GM23338 (cell line): ENCODE data around the gene NRF1. TPM values are rescaled to one million over a fixed set of nuclear protein-coding genes. Genes with fewer than 3 reads are reported as not detected.

Experiments used
- ATAC-seq: fragments of 200-7000 bp; cut with Tn5 transposase; 3 replicates; pipeline ENCODE4 v1.9.1; 2020
- DNase-seq: peaks from one replicate; pipeline ENCODE4 v3.0.0-alpha.2; 2015; ENCODE audit warnings: low spot score
- H2AFZ ChIP-seq: fragments of 200-600 bp; sonication (generic); 2 replicates; pipeline ENCODE4 v1.8.0; 2016; ENCODE audit warnings: antibody characterized with exemption, mild to moderate bottlenecking, moderate library complexity
- H3F3A ChIP-seq: fragments of 200-600 bp; sonication (generic); replicated peaks from 2 replicates; pipeline ENCODE4 v1.8.0; 2017; ENCODE audit warnings: antibody characterized with exemption, mixed run types, low read depth
- H3K27ac ChIP-seq: fragments of 200-600 bp; sonication (generic); 2 replicates; pipeline ENCODE4 v1.6.1; 2016; ENCODE audit warnings: low read depth
- H3K27me3 ChIP-seq: fragments of 200-600 bp; sonication (generic); 2 replicates; pipeline ENCODE4 v1.8.0; 2016; ENCODE audit warnings: mild to moderate bottlenecking, mixed run types, moderate library complexity; ENCODE audit not compliant: insufficient read depth
- H3K36me3 ChIP-seq: fragments of 200-600 bp; sonication (generic); 2 replicates; pipeline ENCODE4 v1.8.0; 2016; ENCODE audit warnings: mild to moderate bottlenecking; ENCODE audit not compliant: insufficient read depth
- H3K4me1 ChIP-seq: fragments of 200-600 bp; sonication (generic); 2 replicates; pipeline ENCODE4 v1.8.0; 2016; ENCODE audit warnings: mild to moderate bottlenecking, moderate library complexity; ENCODE audit not compliant: insufficient read depth
- H3K4me2 ChIP-seq: fragments of 200-600 bp; sonication (generic); 2 replicates; pipeline ENCODE4 v1.7.1; 2017; ENCODE audit warnings: mixed run types
- H3K4me3 ChIP-seq: fragments of 200-600 bp; sonication (generic); 2 replicates; pipeline ENCODE4 v1.6.1; 2016; ENCODE audit warnings: mixed run types
- H3K79me2 ChIP-seq: fragments of 200-600 bp; sonication (generic); replicated peaks from 2 replicates; pipeline ENCODE4 v1.8.0; 2017; ENCODE audit warnings: mild to moderate bottlenecking; ENCODE audit not compliant: insufficient read depth
- H3K9me2 ChIP-seq: fragments of 200-600 bp; sonication (generic); 2 replicates; pipeline ENCODE4 v1.8.0; 2017; ENCODE audit not compliant: insufficient read depth
- H4K20me1 ChIP-seq: fragments of 200-600 bp; sonication (generic); replicated peaks from 2 replicates; pipeline ENCODE4 v1.8.0; 2017; ENCODE audit warnings: mild to moderate bottlenecking; ENCODE audit not compliant: insufficient read depth
- H3K27ac Mint-ChIP-seq: 2 replicates; pipeline ENCODE4 v1.8.0; 2020; ENCODE audit warnings: inconsistent platforms, mild to moderate bottlenecking, moderate library complexity, mixed read lengths
- H3K27me3 Mint-ChIP-seq: 3 replicates; pipeline ENCODE4 v1.8.0; 2022; ENCODE audit warnings: low read depth, mild to moderate bottlenecking, moderate library complexity, mixed read lengths, inconsistent platforms; ENCODE audit not compliant: insufficient read depth, poor library complexity
- H3K36me3 Mint-ChIP-seq: 3 replicates; pipeline ENCODE4 v1.8.0; 2021; ENCODE audit warnings: low read depth, mild to moderate bottlenecking, inconsistent platforms, moderate library complexity, mixed read lengths
- H3K4me1 Mint-ChIP-seq: 3 replicates; pipeline ENCODE4 v1.8.0; 2020; ENCODE audit warnings: mild to moderate bottlenecking, inconsistent platforms, mixed read lengths
- H3K4me3 Mint-ChIP-seq: 3 replicates; pipeline ENCODE4 v1.8.0; 2021; ENCODE audit warnings: moderate library complexity, mild to moderate bottlenecking, inconsistent platforms, mixed read lengths
- H3K9me3 Mint-ChIP-seq: 3 replicates; pipeline ENCODE4 v1.8.0; 2020; ENCODE audit warnings: moderate library complexity, mild to moderate bottlenecking, inconsistent platforms, mixed read lengths
- EZH2 ChIP-seq: fragments of 200-600 bp; sonication (generic); IDR thresholded peaks from one replicate; pipeline ENCODE4 v1.8.0; 2017; ENCODE audit warnings: antibody characterized with exemption, mild to moderate bottlenecking, low read depth; ENCODE audit not compliant: unreplicated experiment
- EZH2phosphoT487 ChIP-seq: fragments of 200-600 bp; sonication (generic); IDR thresholded peaks from one replicate; pipeline ENCODE4 v1.8.1; 2018; ENCODE audit warnings: antibody characterized with exemption; ENCODE audit not compliant: unreplicated experiment
- JUNB ChIP-seq: IDR thresholded peaks from one replicate; pipeline ENCODE4 v1.6.1; 2016; ENCODE audit warnings: antibody characterized with exemption; ENCODE audit not compliant: unreplicated experiment
- NANOG ChIP-seq: IDR thresholded peaks from 2 replicates; pipeline ENCODE4 v1.6.1; 2016; ENCODE audit warnings: antibody characterized with exemption, borderline replicate concordance
- POLR2AphosphoS5 ChIP-seq: IDR thresholded peaks from 2 replicates; pipeline ENCODE4 v1.6.1; 2016; ENCODE audit warnings: antibody characterized with exemption, low read depth
- REST ChIP-seq: IDR thresholded peaks from one replicate; pipeline ENCODE4 v1.6.1; 2018; ENCODE audit warnings: antibody characterized with exemption; ENCODE audit not compliant: unreplicated experiment
- STAT1 ChIP-seq: IDR thresholded peaks from one replicate; pipeline ENCODE4 v1.6.1; 2016; ENCODE audit warnings: antibody characterized with exemption; ENCODE audit not compliant: unreplicated experiment
- ZNF114 ChIP-seq: fragments of 250-450 bp; sonication (Bioruptor Pico); IDR thresholded peaks from 2 replicates; pipeline ENCODE4 v1.5.0; 2020; ENCODE audit warnings: mild to moderate bottlenecking, moderate library complexity
- polyA plus RNA-seq: library from polyadenylated mRNA; unstranded; fragments of >200 nt; fragmentation: Nextera tagmentation; extraction: Ambion mirVana; gene quantifications from 2 replicates; pipeline ENCODE4 v1.2.1, GENCODE V29; 2016
- total RNA-seq: library from RNA; depleted of rRNA; stranded (reverse); fragments of >200 nt; shearing (Covaris generic); gene quantifications from 2 replicates; pipeline ENCODE4 v1.2.3, GENCODE V29; 2014

The NRF1 gene
- total and polyA plus RNA-seq, 2 experiments from 2014 or later = 5.3 to 24.6 TPM

DNA sequence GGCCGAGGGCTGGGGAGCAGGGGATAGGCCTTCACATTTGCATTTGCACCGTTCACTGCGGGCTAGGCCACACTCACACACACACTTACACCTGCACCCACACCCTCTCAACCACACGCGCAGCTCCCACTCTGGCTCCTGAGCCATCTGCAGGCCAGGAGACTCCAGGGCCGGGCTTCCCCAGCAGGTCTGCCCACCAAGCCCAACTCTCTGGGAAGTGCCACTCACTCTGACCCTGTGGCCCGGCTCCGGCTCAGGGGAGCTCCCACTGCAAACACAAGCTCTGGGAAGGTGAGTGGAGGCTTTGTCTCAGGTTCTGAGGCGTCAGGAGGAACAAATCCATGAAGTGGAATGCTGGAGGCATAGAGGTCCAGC is 157.9 kb downstream of the NRF1 start:
- ATAC-seq (no peak), DNase-seq (no peak)
- Histone ChIP-seq H3F3A (no peaks in the 10 kb centered on the region; the same call in 1 of the 2 replicates), H3K27me3 (no peaks in the 10 kb centered on the region), H3K9me2 (no peaks in the 10 kb centered on the region), H2AFZ (no peak overlapping the region), H3K4me2 (no peak overlapping the region), H3K4me1 (peaks cover 33% of the 10 kb centered on the region), H3K36me3 (no peaks in the 10 kb centered on the region; the same call in 1 of the 2 replicates), H4K20me1 (no peaks in the 10 kb centered on the region; the same call in 1 of the 2 replicates), H3K79me2 (peaks cover 43% of the 10 kb centered on the region), H3K27ac (no peak overlapping the region), H3K4me3 (no peak overlapping the region)
- Mint-ChIP-seq H3K27ac (peak overlapping the region; percentile 40; the same call in 1 of the 2 replicates), H3K9me3 (no peaks in the 10 kb centered on the region; the same call in 2 of the 3 replicates), H3K36me3 (peaks cover 62% of the 10 kb centered on the region), H3K4me3 (no peak overlapping the region), H3K27me3 (peaks cover 16% of the 10 kb centered on the region), H3K4me1 (peaks cover 53% of the 10 kb centered on the region)
- TF ChIP-seq EZH2 = no peak
- no peak for TF ChIP-seq STAT1
- TF ChIP-seq POLR2AphosphoS5 = 0 out of 2 replicates have a peak, but pooled peaks have one; percentile 26

GRCh38 chr7:129769866-129770808 is 158.6 kb downstream of the NRF1 start:
- Histone ChIP-seq H3K27ac (no peak overlapping the region), H2AFZ (no peak overlapping the region), H3K36me3 (no peaks in the 10 kb centered on the region; the same call in 1 of the 2 replicates), H3F3A (no peaks in the 10 kb centered on the region; the same call in 1 of the 2 replicates), H3K4me3 (no peak overlapping the region), H3K4me1 (peaks cover 40% of the 10 kb centered on the region), H3K27me3 (no peaks in the 10 kb centered on the region), H3K9me2 (no peaks in the 10 kb centered on the region), H3K4me2 (no peak overlapping the region), H3K79me2 (peaks cover 50% of the 10 kb centered on the region), H4K20me1 (no peaks in the 10 kb centered on the region; the same call in 1 of the 2 replicates)
- Mint-ChIP-seq H3K27me3 (peaks cover 20% of the 10 kb centered on the region), H3K36me3 (peaks cover 59% of the 10 kb centered on the region), H3K4me1 (peaks cover 60% of the 10 kb centered on the region), H3K4me3 (no peak overlapping the region), H3K9me3 (no peaks in the 10 kb centered on the region; the same call in 2 of the 3 replicates), H3K27ac (no peak overlapping the region)
- DNase-seq (no peak), ATAC-seq (no peak)
- TF ChIP-seq REST = no peak
- TF ChIP-seq EZH2phosphoT487 = no peak
- TF ChIP-seq POLR2AphosphoS5 = no peak
- no peak for TF ChIP-seq JUNB
- TF ChIP-seq NANOG = no peak
- TF ChIP-seq ZNF114 (CRISPR knock-in tag) = no peak
